Measurements from ENCODE around the gene RCBTB2. TPM values are rescaled to one million over a fixed set of nuclear protein-coding genes. Genes with fewer than 3 reads are reported as not detected.

The RCBTB2 gene
- total RNA-seq, 1 donor from 2014 or later: 14.7 TPM

DNA sequence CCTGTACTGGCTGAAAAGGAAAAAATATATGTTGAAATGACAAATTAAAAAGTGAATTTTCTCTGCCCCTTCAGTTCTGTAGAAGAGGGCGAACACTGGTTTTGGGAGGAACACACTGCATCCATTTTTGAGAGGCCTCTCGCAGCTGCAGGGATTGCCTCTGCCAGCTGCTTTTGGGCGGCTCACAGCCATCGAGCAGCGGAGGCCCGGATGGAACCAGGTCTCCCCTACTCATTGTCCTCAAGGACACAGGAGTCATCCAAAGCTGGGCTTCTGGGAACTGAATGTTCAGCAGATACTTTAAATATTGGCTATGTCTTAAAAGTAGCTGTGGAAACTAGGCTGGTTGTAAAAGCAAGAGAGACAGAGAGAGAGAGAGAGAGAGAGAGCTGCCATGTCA is 17.1 kb downstream of the RCBTB2 start:
- intact Hi-C loops (cut with DNase I): no loop called here
- Histone ChIP-seq H3K9me3 (no peaks in the 10 kb centered on the region), H3K27ac (no peak overlapping the region), H3K27me3 (no peaks in the 10 kb centered on the region), H3K36me3 (no peaks in the 10 kb centered on the region), H3K4me3 (no peak overlapping the region), H3K4me1 (peaks cover 14% of the 10 kb centered on the region)
- no peak for TF ChIP-seq POLR2AphosphoS5 (IDR thresholded peaks at IDR 0.05; ENCODE audit: insufficient read depth in 1 of 2, low read depth in 1 of 2)
- TF ChIP-seq, protein P1, sequence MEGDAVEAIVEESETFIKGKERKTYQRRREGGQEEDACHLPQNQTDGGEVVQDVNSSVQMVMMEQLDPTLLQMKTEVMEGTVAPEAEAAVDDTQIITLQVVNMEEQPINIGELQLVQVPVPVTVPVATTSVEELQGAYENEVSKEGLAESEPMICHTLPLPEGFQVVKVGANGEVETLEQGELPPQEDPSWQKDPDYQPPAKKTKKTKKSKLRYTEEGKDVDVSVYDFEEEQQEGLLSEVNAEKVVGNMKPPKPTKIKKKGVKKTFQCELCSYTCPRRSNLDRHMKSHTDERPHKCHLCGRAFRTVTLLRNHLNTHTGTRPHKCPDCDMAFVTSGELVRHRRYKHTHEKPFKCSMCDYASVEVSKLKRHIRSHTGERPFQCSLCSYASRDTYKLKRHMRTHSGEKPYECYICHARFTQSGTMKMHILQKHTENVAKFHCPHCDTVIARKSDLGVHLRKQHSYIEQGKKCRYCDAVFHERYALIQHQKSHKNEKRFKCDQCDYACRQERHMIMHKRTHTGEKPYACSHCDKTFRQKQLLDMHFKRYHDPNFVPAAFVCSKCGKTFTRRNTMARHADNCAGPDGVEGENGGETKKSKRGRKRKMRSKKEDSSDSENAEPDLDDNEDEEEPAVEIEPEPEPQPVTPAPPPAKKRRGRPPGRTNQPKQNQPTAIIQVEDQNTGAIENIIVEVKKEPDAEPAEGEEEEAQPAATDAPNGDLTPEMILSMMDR (IDR thresholded peaks at IDR 0.05): no peak
- no peak for DNase-seq (ENCODE audit: extremely low spot score in 2 of 2)

- intact Hi-C loops (cut with DNase I): no loop called here
- no peaks in the 10 kb centered on the region for H3K9me3 ChIP-seq
- H3K4me1 ChIP-seq: peaks cover 23% of the 10 kb centered on the region
- H3K4me3 ChIP-seq: no peak overlapping the region
- no peak for DNase-seq (ENCODE audit: extremely low spot score in 2 of 2)
- no peaks in the 10 kb centered on the region for H3K27me3 ChIP-seq
- no peak overlapping the region for H3K27ac ChIP-seq
- no peaks in the 10 kb centered on the region for H3K36me3 ChIP-seq
- TF ChIP-seq POLR2A (IDR thresholded peaks at IDR 0.05): no peak
- TF ChIP-seq, protein P1 (IDR thresholded peaks at IDR 0.05): no peak
- TF ChIP-seq POLR2AphosphoS5 (IDR thresholded peaks at IDR 0.05; ENCODE audit: insufficient read depth in 1 of 2, low read depth in 1 of 2): no peak
Observed at GRCh38 chr13:48514793-48515192, 18.1 kb downstream of the RCBTB2 start.

DNA sequence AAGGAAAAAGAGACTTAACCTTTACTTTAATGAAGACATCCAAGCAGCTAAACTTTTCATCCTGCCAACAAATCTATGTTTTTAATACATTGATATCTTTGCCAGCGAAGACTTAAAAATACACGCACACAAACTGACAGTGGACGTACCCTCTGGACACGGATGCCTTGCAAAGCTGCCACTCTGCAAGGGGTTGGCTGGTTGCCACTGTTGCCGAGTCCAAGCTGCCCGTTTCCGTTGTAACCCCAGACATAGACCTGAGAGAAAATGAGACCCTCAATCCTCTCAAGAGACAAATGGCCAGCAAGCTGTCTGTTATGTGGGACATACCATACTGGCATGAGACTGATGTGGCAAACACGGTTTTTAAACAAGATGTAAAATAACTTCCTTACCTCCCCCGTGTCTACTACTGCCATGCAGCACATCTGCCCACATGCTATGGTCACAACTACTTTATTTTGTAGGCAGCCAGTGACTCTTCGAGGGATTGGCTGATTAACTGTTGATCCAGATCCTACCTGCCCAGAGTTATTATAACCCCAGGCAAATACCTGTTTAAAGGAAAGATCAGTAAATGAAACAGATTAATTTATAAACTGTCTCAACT is 21.2 kb downstream of the RCBTB2 start:
- Histone ChIP-seq H3K27me3 (no peaks in the 10 kb centered on the region), H3K4me1 (peaks cover 43% of the 10 kb centered on the region), H3K36me3 (no peaks in the 10 kb centered on the region), H3K27ac (peak overlapping the region; percentile 10), H3K9me3 (no peaks in the 10 kb centered on the region), H3K4me3 (peak overlapping the region in 1 of 2 donors; percentile 1)
- TF ChIP-seq, protein P1 (IDR thresholded peaks at IDR 0.05): no peak
- TF ChIP-seq POLR2AphosphoS5 (IDR thresholded peaks at IDR 0.05; ENCODE audit: insufficient read depth in 1 of 2, low read depth in 1 of 2): no peak
- TF ChIP-seq POLR2A (IDR thresholded peaks at IDR 0.05): no peak
- DNase-seq (ENCODE audit: extremely low spot score in 2 of 2): no peak
- intact Hi-C loops (cut with DNase I): no loop called here

DNA sequence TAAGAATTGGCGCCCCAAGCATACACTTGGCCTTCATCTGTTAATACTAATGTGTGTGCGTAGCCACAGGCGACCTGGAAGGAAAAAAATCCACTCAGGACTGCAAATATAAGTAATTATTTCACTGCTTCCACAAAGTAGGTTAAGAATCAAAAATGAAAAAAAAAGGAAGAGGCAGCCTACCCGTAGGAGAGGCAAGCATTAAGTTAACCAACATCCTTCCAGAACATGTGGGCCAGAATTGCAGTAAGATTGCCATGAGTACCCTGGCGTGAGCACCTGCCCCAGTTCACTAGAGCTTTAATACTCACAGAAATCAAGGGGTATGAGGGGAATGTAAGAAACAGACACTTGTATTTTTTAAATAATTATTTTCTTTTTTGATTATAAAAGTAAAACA is 22.2 kb downstream of the RCBTB2 start:
- Histone ChIP-seq H3K9me3 (no peaks in the 10 kb centered on the region), H3K27me3 (no peaks in the 10 kb centered on the region), H3K27ac (no peak overlapping the region), H3K4me3 (no peak overlapping the region), H3K4me1 (peaks cover 53% of the 10 kb centered on the region), H3K36me3 (no peaks in the 10 kb centered on the region)
- no peak for DNase-seq (ENCODE audit: extremely low spot score in 2 of 2)
- intact Hi-C loops (cut with DNase I): no loop called here
- TF ChIP-seq, protein P1 (IDR thresholded peaks at IDR 0.05): no peak
- no peak for TF ChIP-seq POLR2A (IDR thresholded peaks at IDR 0.05)
- no peak for TF ChIP-seq POLR2AphosphoS5 (IDR thresholded peaks at IDR 0.05; ENCODE audit: insufficient read depth in 1 of 2, low read depth in 1 of 2)

GRCh38 chr13:48508011-48508410 is 24.9 kb downstream of the RCBTB2 start:
- H3K36me3 ChIP-seq: no peaks in the 10 kb centered on the region
- DNase-seq (ENCODE audit: extremely low spot score in 2 of 2): no peak
- H3K4me1 ChIP-seq: peaks cover 68% of the 10 kb centered on the region
- H3K9me3 ChIP-seq: no peaks in the 10 kb centered on the region
- TF ChIP-seq, protein P1 (IDR thresholded peaks at IDR 0.05): no peak
- TF ChIP-seq POLR2A (IDR thresholded peaks at IDR 0.05) (no peak), POLR2AphosphoS5 (IDR thresholded peaks at IDR 0.05; ENCODE audit: insufficient read depth in 1 of 2, low read depth in 1 of 2) (peak in 1 of 2 donors; percentile 32)
- peak overlapping the region; percentile 84 for H3K27ac ChIP-seq
- intact Hi-C loops (cut with DNase I): no loop called here
- no peaks in the 10 kb centered on the region for H3K27me3 ChIP-seq
- no peak overlapping the region for H3K4me3 ChIP-seq
